ENCODE measurements around the gene HAPLN3.

Gene HAPLN3

GRCh38 chr15:88904624-88905327, 9.4 kb upstream of the HAPLN3 start:
- peaks cover 87% of the 10 kb centered on the region for H3K36me3 ChIP-seq (ENCODE audit: insufficient read depth, insufficient read length, low read length)

GRCh38 chr15:88904257-88904623, 8.9 kb upstream of the HAPLN3 start:
- peaks cover 87% of the 10 kb centered on the region for H3K36me3 ChIP-seq (ENCODE audit: insufficient read depth, insufficient read length, low read length)
- no peak for TF ChIP-seq YY1 (IDR thresholded peaks at IDR 0.05; ENCODE audit: insufficient read depth, insufficient read length)
- no peak for TF ChIP-seq ZNF274 (IDR thresholded peaks at IDR 0.05; ENCODE audit: low read depth, low read length)

More at GRCh38 chr15:88904624-88905327, 9.4 kb upstream of the HAPLN3 start:
- TF ChIP-seq YY1 (IDR thresholded peaks at IDR 0.05; ENCODE audit: insufficient read depth, insufficient read length) (no peak), SUZ12 (IDR thresholded peaks at IDR 0.05; ENCODE audit: extremely low read depth, insufficient read depth, insufficient read length) (no peak), ZNF274 (IDR thresholded peaks at IDR 0.05; ENCODE audit: low read depth, low read length) (no peak)
- Histone ChIP-seq H3K4me1 (ENCODE audit: insufficient read depth, insufficient read length) (peaks cover 11% of the 10 kb centered on the region), H3K4me3 (ENCODE audit: insufficient read length, low read depth) (no peak overlapping the region), H3K9ac (ENCODE audit: insufficient read length, low read depth) (peak overlapping the region; percentile 46), H3K27me3 (ENCODE audit: insufficient read depth, insufficient read length) (no peaks in the 10 kb centered on the region), H3K9me3 (ENCODE audit: insufficient read depth, low read length) (no peaks in the 10 kb centered on the region)
- DNase-seq (ENCODE audit: low read depth, low spot score), result peak; percentile 81

GRCh38 chr15:88902846-88903245, 7.5 kb upstream of the HAPLN3 start:
- Histone ChIP-seq H3K36me3 (ENCODE audit: insufficient read depth, insufficient read length, low read length) (peaks cover 79% of the 10 kb centered on the region), H3K9ac (ENCODE audit: insufficient read length, low read depth) (no peak overlapping the region), H3K9me3 (ENCODE audit: insufficient read depth, low read length) (no peaks in the 10 kb centered on the region), H3K27me3 (ENCODE audit: insufficient read depth, insufficient read length) (no peaks in the 10 kb centered on the region), H3K4me3 (ENCODE audit: insufficient read length, low read depth) (no peak overlapping the region), H3K4me1 (ENCODE audit: insufficient read depth, insufficient read length) (peaks cover 24% of the 10 kb centered on the region)
- TF ChIP-seq YY1 (IDR thresholded peaks at IDR 0.05; ENCODE audit: insufficient read depth, insufficient read length) (no peak), ZNF274 (IDR thresholded peaks at IDR 0.05; ENCODE audit: low read depth, low read length) (no peak), SUZ12 (IDR thresholded peaks at IDR 0.05; ENCODE audit: extremely low read depth, insufficient read depth, insufficient read length) (no peak)
- DNase-seq (ENCODE audit: low read depth, low spot score), result no peak

More at GRCh38 chr15:88904257-88904623, 8.9 kb upstream of the HAPLN3 start:
- no peaks in the 10 kb centered on the region for H3K27me3 ChIP-seq (ENCODE audit: insufficient read depth, insufficient read length)
- H3K9me3 ChIP-seq (ENCODE audit: insufficient read depth, low read length), result no peaks in the 10 kb centered on the region
- no peak for DNase-seq (ENCODE audit: low read depth, low spot score)
- no peak overlapping the region for H3K4me3 ChIP-seq (ENCODE audit: insufficient read length, low read depth)
- peak overlapping the region; percentile 39 for H3K9ac ChIP-seq (ENCODE audit: insufficient read length, low read depth)
- H3K4me1 ChIP-seq (ENCODE audit: insufficient read depth, insufficient read length), result peaks cover 15% of the 10 kb centered on the region

GRCh38 chr15:88902221-88902835, 7.0 kb upstream of the HAPLN3 start:
- Histone ChIP-seq H3K4me1 (ENCODE audit: insufficient read depth, insufficient read length) (peaks cover 28% of the 10 kb centered on the region), H3K9me3 (ENCODE audit: insufficient read depth, low read length) (no peaks in the 10 kb centered on the region), H3K36me3 (ENCODE audit: insufficient read depth, insufficient read length, low read length) (peaks cover 73% of the 10 kb centered on the region), H3K27me3 (ENCODE audit: insufficient read depth, insufficient read length) (no peaks in the 10 kb centered on the region), H3K4me3 (ENCODE audit: insufficient read length, low read depth) (no peak overlapping the region), H3K9ac (ENCODE audit: insufficient read length, low read depth) (no peak overlapping the region)
- no peak for DNase-seq (ENCODE audit: low read depth, low spot score)
- TF ChIP-seq SUZ12 (IDR thresholded peaks at IDR 0.05; ENCODE audit: extremely low read depth, insufficient read depth, insufficient read length) (no peak), YY1 (IDR thresholded peaks at IDR 0.05; ENCODE audit: insufficient read depth, insufficient read length) (no peak), ZNF274 (IDR thresholded peaks at IDR 0.05; ENCODE audit: low read depth, low read length) (no peak)

GRCh38 chr15:88901508-88902220, 6.3 kb upstream of the HAPLN3 start:
- no peaks in the 10 kb centered on the region for H3K27me3 ChIP-seq (ENCODE audit: insufficient read depth, insufficient read length)
- peaks cover 34% of the 10 kb centered on the region for H3K4me1 ChIP-seq (ENCODE audit: insufficient read depth, insufficient read length)
- no peak for DNase-seq (ENCODE audit: low read depth, low spot score)
- no peak for TF ChIP-seq SUZ12 (IDR thresholded peaks at IDR 0.05; ENCODE audit: extremely low read depth, insufficient read depth, insufficient read length)
- no peak for TF ChIP-seq YY1 (IDR thresholded peaks at IDR 0.05; ENCODE audit: insufficient read depth, insufficient read length)
- no peak for TF ChIP-seq ZNF274 (IDR thresholded peaks at IDR 0.05; ENCODE audit: low read depth, low read length)
- peaks cover 67% of the 10 kb centered on the region for H3K36me3 ChIP-seq (ENCODE audit: insufficient read depth, insufficient read length, low read length)
- no peak overlapping the region for H3K4me3 ChIP-seq (ENCODE audit: insufficient read length, low read depth)
- no peak overlapping the region for H3K9ac ChIP-seq (ENCODE audit: insufficient read length, low read depth)
- no peaks in the 10 kb centered on the region for H3K9me3 ChIP-seq (ENCODE audit: insufficient read depth, low read length)

GRCh38 chr15:88900982-88901418, 5.7 kb upstream of the HAPLN3 start:
- Histone ChIP-seq H3K9ac (ENCODE audit: insufficient read length, low read depth) (no peak overlapping the region), H3K27me3 (ENCODE audit: insufficient read depth, insufficient read length) (no peaks in the 10 kb centered on the region), H3K4me1 (ENCODE audit: insufficient read depth, insufficient read length) (peaks cover 40% of the 10 kb centered on the region), H3K9me3 (ENCODE audit: insufficient read depth, low read length) (no peaks in the 10 kb centered on the region), H3K4me3 (ENCODE audit: insufficient read length, low read depth) (no peak overlapping the region), H3K36me3 (ENCODE audit: insufficient read depth, insufficient read length, low read length) (peaks cover 61% of the 10 kb centered on the region)
- no peak for DNase-seq (ENCODE audit: low read depth, low spot score)
- TF ChIP-seq SUZ12 (IDR thresholded peaks at IDR 0.05; ENCODE audit: extremely low read depth, insufficient read depth, insufficient read length) (no peak), ZNF274 (IDR thresholded peaks at IDR 0.05; ENCODE audit: low read depth, low read length) (no peak)
